Measurements from ENCODE around the gene TYRP1.
"Not testable (repeated sequence)": the region's sequence is repeated elsewhere in the genome, so short reads cannot be mapped to it uniquely, and the experiment has no call there.

DNA sequence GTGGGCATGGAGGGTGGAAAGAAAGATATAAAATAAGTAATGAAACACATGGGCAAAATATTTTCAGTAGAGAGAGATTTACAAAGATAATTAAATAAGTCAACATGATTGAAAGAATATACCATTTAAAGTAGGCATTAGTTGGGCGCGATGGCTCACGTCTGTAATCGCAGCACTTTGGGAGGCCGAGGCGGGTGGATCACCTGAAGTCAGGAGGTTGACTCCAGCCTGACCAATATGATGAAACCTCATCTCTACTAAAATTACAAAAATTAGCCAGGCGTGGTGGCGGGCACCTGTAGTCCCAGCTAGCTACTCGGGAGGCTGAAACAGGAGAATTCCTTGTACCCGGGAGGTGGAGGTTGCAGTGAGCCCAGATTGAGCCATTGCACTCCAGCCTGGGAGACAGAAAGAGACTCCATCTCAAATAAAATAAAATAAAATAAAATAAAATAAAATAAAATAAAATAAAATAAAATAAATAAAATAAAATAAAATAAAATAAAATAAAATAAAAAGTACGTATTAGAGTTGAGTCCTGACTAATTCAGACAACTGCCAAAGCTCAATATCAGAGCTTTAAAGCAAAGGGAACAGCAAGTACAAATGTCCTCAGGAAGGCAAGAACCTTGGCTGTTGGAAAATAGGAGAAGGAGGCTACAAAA lies 15.6 kb upstream of the TYRP1 start:
- not testable (repeated sequence) for TF ChIP-seq ZNF274 (IDR thresholded peaks at IDR 0.05; ENCODE audit: low read depth, low read length); YY1 (IDR thresholded peaks at IDR 0.05; ENCODE audit: insufficient read depth, insufficient read length); SUZ12 (IDR thresholded peaks at IDR 0.05; ENCODE audit: extremely low read depth, insufficient read depth, insufficient read length)

Data from NT2/D1 (cell line).